ENCODE data around the gene IGDCC3. TPM values are rescaled to one million over a fixed set of nuclear protein-coding genes. Genes with fewer than 3 reads are reported as not detected.

IGDCC3 gene
- total and polyA plus RNA-seq, 2 of the 8 experiments (the other 6 are each of a cell fraction or from before 2014, with no cell fraction given) = 26.8 to 45.7 TPM

GRCh38 chr15:65410036-65410435, 32.2 kb upstream of the IGDCC3 start (continued):
- no peak for TF ChIP-seq CHD1 (IDR thresholded peaks at IDR 0.05; ENCODE audit: low read depth, low read length)

Measured in H1 (cell line).